Transverse colon (tissue), 4 donors: ENCODE measurements around the gene SLC6A17. TPM values are rescaled to one million over a fixed set of nuclear protein-coding genes. Genes with fewer than 3 reads are reported as not detected.

Experiments
- DNase-seq: peaks from one replicate; pipeline ENCODE4 v3.0.0-alpha.2; 2019
- H3K27ac ChIP-seq, 4 donors: fragments of 200-600 bp; sonication (generic); 2 replicates each; pipeline ENCODE4 v1.5.1; 2016 to 2018; ENCODE audit warnings: inconsistent platforms in 4 of 4
- H3K27me3 ChIP-seq: fragments of 200-600 bp; sonication (generic); 2 replicates; pipeline ENCODE4 v1.5.1; 2017; ENCODE audit warnings: inconsistent platforms
- H3K36me3 ChIP-seq, 4 donors: fragments of 200-600 bp; sonication (generic); 2 replicates each; pipeline ENCODE4 v1.5.1; 2017 to 2019; ENCODE audit warnings: inconsistent platforms in 4 of 4
- H3K4me1 ChIP-seq, 4 donors: fragments of 200-600 bp; sonication (generic); 2 replicates each; pipeline ENCODE4 v1.5.1; 2017 to 2020; ENCODE audit warnings: inconsistent platforms in 4 of 4
- H3K4me3 ChIP-seq, 4 donors: fragments of 200-600 bp; sonication (generic); 1 replicate in 1 of 4; 2 replicates in 3 of 4; pipeline versions ENCODE4 v1.5.1 to v1.6.1; 2017 to 2019; ENCODE audit warnings: inconsistent platforms in 4 of 4
- H3K9me3 ChIP-seq, 2 donors: fragments of 200-600 bp; sonication (generic); 2 replicates each; pipeline ENCODE4 v1.5.1; 2017 to 2019; ENCODE audit warnings: inconsistent platforms in 2 of 2
- EP300 ChIP-seq: sonication (generic); formaldehyde crosslinking; IDR thresholded peaks from one replicate; pipeline ENCODE4 v1.6.1; 2017; ENCODE audit warnings: antibody characterized with exemption, low read depth
- POLR2A ChIP-seq: fragments of 450-650 bp; IDR thresholded peaks from one replicate; pipeline ENCODE4 v1.6.1; 2016; ENCODE audit warnings: antibody characterized with exemption, mild to moderate bottlenecking, moderate library complexity
- POLR2AphosphoS5 ChIP-seq, 3 donors: sonication (generic); formaldehyde crosslinking; IDR thresholded peaks; one replicate each; pipeline ENCODE4 v1.6.1; 2016; ENCODE audit warnings: antibody characterized with exemption in 3 of 3
- WGBS, 2 donors: methylation state at CpG; one replicate each; pipeline ENCODE4 v1.1.5; 2018; ENCODE audit warnings: low coverage in 1 of 2; 5-methylcytosine and 5-hydroxymethylcytosine counted together
- in situ Hi-C, 4 donors: fragments of 200-750 bp; cut with MboI; loops; one replicate each; pipeline versions ENCODE4 v1.15.0 to v1.15.1; 2017; ENCODE audit warnings: low sequenced_read_pairs in 3 of 4, low pct_ligation_motif_present in 1 of 4, low pct_unique_long_range_greater_than_20kb in 1 of 4
- intact Hi-C: fragments of 100-400 bp; cut with DNase I; formaldehyde crosslinking; loops from one replicate; pipeline ENCODE4 v1.15.1; 2023; ENCODE audit warnings: low total_unique reads
- total RNA-seq, 4 donors: library from RNA; depleted of rRNA; stranded (reverse); fragments of >200 nt; gene quantifications; one replicate each; pipeline ENCODE4 v1.1.0, GENCODE V29; 2016
- TF ChIP-seq, protein P1 (sequence below), 5 experiments: fragments of 200-600 bp in 3 of 5; fragments of 450-650 bp in 2 of 5; sonication (generic) in 3 of 5; IDR thresholded peaks; 1 replicate in 2 of 5; 2 replicates in 3 of 5; pipeline ENCODE4 v1.5.1; 2016 to 2017; ENCODE audit warnings: antibody characterized with exemption in 5 of 5, inconsistent platforms in 3 of 5, mild to moderate bottlenecking in 2 of 5, moderate library complexity in 1 of 5

The SLC6A17 gene
- total RNA-seq, 4 donors from 2014 or later = under 0.01 to 0.37 (median 0.14) TPM; not detected in 1

DNA sequence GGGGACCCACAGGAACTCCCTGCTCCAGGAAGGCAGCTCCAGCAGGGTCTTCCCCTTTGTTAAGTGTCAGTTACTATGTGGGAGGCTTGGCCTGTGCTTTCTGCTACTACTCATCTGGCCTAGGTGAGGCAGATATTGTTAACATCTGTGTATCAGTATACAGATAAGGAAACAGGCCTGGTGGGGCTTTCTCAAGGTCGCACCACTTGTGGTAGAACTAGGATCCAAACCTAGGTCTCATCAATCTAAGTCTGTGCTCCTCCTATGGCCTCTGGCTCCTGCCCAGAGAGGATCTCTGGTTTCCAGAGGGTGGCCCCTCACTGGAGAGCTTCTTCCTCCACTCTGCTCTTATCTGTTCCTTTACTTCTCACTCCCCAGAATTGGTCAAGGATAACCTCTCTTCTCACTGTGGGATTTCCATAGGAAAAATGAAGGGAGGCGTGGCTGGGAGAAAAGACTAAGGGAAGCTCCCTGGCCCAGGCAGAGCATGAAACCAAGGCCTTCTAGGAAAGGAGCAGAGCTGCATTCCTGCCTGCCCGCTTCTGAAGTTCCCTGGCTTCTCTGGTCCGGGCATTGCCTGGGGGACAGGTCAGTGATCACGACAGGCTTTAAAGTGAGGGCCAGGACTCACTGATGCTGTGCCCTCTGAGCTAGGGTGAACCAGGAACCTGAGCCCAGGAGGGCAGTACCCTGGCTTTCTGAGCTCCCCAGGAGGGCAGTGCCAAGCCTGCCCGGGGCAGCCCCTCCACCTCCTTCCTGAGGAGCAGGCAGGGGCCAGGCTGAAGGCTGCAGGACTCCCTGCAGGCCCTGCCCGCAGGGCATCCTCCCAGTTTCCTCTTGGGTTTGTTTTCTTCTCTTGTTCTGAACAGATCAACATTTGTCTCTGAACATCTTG is 65.6 kb downstream of the SLC6A17 start:
- intact Hi-C loops = no loop called here
- 60 to 83% methylated on average over 1 to 7 of the region's 7 CpGs for WGBS, 2 donors
- H3K36me3 ChIP-seq = no peaks in the 10 kb centered on the region
- no peak for DNase-seq
- no peak overlapping the region for H3K27ac ChIP-seq
- in situ Hi-C loops = no loop called here
- no peaks in the 10 kb centered on the region for H3K9me3 ChIP-seq
- peaks cover 7% of the 10 kb centered on the region for H3K27me3 ChIP-seq
- H3K4me3 ChIP-seq = no peak overlapping the region
- peaks cover 0 to 20% (median 7%) of the 10 kb centered on the region in 4 donors for H3K4me1 ChIP-seq
- TF ChIP-seq, protein P1, sequence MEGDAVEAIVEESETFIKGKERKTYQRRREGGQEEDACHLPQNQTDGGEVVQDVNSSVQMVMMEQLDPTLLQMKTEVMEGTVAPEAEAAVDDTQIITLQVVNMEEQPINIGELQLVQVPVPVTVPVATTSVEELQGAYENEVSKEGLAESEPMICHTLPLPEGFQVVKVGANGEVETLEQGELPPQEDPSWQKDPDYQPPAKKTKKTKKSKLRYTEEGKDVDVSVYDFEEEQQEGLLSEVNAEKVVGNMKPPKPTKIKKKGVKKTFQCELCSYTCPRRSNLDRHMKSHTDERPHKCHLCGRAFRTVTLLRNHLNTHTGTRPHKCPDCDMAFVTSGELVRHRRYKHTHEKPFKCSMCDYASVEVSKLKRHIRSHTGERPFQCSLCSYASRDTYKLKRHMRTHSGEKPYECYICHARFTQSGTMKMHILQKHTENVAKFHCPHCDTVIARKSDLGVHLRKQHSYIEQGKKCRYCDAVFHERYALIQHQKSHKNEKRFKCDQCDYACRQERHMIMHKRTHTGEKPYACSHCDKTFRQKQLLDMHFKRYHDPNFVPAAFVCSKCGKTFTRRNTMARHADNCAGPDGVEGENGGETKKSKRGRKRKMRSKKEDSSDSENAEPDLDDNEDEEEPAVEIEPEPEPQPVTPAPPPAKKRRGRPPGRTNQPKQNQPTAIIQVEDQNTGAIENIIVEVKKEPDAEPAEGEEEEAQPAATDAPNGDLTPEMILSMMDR (IDR thresholded peaks at IDR 0.05) = no peak
- TF ChIP-seq POLR2AphosphoS5 (IDR thresholded peaks at IDR 0.05) (no peak), EP300 (no peak), POLR2A (no peak)

DNA sequence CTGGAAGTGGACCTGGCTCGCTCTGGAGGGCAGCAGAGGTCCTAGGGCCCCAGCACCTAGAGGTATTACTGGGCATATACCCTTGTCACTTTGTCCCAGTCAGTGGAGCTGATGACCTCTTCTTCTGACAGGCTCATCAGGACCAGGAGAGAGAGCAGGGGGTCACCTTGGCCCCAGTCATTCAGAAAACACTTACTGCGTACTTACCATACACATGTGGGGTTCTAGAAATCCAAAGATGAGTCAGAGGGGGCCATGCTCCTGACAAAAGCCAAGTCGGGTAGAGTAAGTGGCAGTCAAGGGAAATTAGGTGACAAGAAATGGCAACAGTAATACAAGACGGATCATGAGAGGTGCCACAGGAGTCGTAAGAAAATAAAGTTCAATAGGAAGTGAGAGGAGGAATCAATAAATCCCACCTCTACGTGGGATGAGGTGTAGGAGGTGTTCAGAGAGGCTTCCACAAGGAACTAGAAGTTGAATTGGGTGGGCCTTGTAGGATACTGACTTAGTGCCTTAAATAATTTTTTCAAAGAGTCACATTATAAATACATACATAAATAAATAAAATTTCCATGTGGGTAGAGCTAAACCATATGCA is 66.7 kb downstream of the SLC6A17 start:
- DNase-seq = no peak
- H3K27me3 ChIP-seq = peaks cover under 1% of the 10 kb centered on the region
- H3K9me3 ChIP-seq = no peaks in the 10 kb centered on the region
- no peaks in the 10 kb centered on the region for H3K36me3 ChIP-seq
- H3K4me1 ChIP-seq = peaks cover 0 to 9% (median 2%) of the 10 kb centered on the region in 4 donors
- no peak overlapping the region for H3K27ac ChIP-seq
- no peak for TF ChIP-seq EP300
- no peak for TF ChIP-seq POLR2A
- TF ChIP-seq, protein P1 (IDR thresholded peaks at IDR 0.05) = no peak
- TF ChIP-seq POLR2AphosphoS5 (IDR thresholded peaks at IDR 0.05) = no peak
- intact Hi-C loops = no loop called here
- H3K4me3 ChIP-seq = no peak overlapping the region
- in situ Hi-C loops = no loop called here
- WGBS, 2 donors = 87 to 89% methylated on average over 5 to 6 of the region's 6 CpGs

DNA sequence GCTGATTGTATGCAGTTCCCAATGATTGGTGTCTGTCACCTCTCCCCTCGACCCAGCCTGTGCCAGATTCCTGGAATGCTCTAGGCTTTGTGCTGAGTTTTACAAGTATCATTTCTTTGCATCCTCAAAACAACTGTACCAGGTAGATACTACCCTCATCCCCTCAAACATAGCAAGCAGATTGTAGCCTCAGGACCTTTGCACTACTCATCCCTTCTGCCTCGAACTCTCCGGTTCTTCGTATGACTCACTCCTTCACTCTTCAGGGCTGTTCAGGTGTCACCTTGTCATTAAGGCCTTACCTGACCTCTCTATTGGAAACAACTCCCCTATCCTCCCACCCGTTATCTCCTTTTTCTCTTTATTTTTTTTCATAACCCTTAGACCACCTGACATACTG is 67.8 kb downstream of the SLC6A17 start:
- no peak for TF ChIP-seq POLR2AphosphoS5 (IDR thresholded peaks at IDR 0.05)
- TF ChIP-seq, protein P1 (IDR thresholded peaks at IDR 0.05) = no peak
- no peak for TF ChIP-seq POLR2A
- no peak for TF ChIP-seq EP300
- intact Hi-C loops = no loop called here
- DNase-seq = no peak
- Histone ChIP-seq H3K4me1 (peaks cover 0 to 7% (median 0%) of the 10 kb centered on the region in 4 donors), H3K27ac (no peak overlapping the region), H3K27me3 (no peaks in the 10 kb centered on the region), H3K9me3 (no peaks in the 10 kb centered on the region), H3K36me3 (no peaks in the 10 kb centered on the region), H3K4me3 (no peak overlapping the region)
- in situ Hi-C loops = no loop called here
- 88 to 95% methylated on average over 5 of the region's 5 CpGs for WGBS, 2 donors

DNA sequence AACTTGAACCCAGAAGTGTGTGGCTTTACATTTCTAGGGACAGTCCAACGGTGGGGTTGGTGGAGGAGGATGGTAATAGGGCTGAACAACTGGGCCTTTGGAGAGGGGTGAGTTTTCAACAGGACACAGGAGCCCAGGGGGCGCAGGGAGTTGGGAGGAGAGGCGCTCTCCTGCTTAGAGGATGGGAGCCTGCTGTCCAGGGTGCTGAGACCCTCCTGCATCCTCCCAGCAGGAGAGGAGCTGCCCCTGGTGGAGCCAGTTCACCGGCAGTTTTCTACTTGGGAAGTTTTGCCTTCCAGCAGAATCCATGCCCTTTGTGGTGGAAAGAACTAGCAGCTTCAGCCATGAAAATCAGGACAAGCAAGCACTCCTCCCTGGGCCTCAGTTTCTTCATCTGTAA is 68.4 kb downstream of the SLC6A17 start:
- intact Hi-C loops = no loop called here
- WGBS, 2 donors = 78 to 83% methylated on average over 1 to 4 of the region's 4 CpGs
- TF ChIP-seq EP300 (no peak), POLR2A (no peak), POLR2AphosphoS5 (IDR thresholded peaks at IDR 0.05) (no peak)
- TF ChIP-seq, protein P1 (IDR thresholded peaks at IDR 0.05) = no peak
- H3K9me3 ChIP-seq = no peaks in the 10 kb centered on the region
- no peaks in the 10 kb centered on the region for H3K27me3 ChIP-seq
- no peak for DNase-seq
- H3K4me1 ChIP-seq = peaks cover 0 to 4% (median 0%) of the 10 kb centered on the region in 4 donors
- H3K36me3 ChIP-seq = no peaks in the 10 kb centered on the region
- in situ Hi-C loops = no loop called here
- no peak overlapping the region for H3K4me3 ChIP-seq
- H3K27ac ChIP-seq = no peak overlapping the region
